ENCODE measurements around the gene EVL.

Gene EVL

DNA sequence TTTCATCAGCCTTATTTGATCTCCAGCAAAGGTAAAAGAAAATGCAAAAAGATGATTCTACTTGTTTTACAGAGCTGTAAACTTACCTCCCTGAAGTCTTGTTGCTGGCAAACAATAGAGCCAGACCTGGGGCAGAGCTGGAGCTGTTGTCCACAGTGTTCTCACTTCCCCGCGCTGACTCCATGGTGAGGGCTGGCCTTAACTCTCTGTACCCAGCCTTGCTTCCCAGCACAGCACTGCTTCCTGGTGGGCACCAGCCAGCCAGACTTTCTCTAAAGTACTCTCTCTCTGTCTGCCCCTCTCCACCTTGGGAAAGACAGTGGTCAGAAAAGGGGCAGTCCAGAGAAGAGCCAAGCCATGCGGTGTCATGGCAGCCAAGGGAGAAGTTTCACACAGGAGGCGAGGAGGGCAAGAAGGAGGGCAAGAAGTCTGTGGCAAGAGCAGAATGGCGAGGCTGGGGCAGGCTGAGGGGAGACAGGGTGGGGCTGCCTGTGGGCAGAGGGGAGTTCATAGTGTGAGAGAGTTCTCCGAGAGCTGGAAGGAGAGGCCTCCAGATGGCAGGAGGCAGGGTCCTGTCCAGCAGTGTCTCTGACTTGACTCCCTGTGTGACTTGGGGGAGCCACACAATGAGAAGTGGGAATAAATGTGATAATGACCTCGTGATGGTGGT is 9.3 kb downstream of the EVL start:
- TF ChIP-seq, protein P1, sequence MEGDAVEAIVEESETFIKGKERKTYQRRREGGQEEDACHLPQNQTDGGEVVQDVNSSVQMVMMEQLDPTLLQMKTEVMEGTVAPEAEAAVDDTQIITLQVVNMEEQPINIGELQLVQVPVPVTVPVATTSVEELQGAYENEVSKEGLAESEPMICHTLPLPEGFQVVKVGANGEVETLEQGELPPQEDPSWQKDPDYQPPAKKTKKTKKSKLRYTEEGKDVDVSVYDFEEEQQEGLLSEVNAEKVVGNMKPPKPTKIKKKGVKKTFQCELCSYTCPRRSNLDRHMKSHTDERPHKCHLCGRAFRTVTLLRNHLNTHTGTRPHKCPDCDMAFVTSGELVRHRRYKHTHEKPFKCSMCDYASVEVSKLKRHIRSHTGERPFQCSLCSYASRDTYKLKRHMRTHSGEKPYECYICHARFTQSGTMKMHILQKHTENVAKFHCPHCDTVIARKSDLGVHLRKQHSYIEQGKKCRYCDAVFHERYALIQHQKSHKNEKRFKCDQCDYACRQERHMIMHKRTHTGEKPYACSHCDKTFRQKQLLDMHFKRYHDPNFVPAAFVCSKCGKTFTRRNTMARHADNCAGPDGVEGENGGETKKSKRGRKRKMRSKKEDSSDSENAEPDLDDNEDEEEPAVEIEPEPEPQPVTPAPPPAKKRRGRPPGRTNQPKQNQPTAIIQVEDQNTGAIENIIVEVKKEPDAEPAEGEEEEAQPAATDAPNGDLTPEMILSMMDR (conservative IDR thresholded peaks at IDR 0.05): no peak
- peak overlapping the region; percentile 29; the same call in 1 of the 2 replicates for H3K27ac ChIP-seq

DNA sequence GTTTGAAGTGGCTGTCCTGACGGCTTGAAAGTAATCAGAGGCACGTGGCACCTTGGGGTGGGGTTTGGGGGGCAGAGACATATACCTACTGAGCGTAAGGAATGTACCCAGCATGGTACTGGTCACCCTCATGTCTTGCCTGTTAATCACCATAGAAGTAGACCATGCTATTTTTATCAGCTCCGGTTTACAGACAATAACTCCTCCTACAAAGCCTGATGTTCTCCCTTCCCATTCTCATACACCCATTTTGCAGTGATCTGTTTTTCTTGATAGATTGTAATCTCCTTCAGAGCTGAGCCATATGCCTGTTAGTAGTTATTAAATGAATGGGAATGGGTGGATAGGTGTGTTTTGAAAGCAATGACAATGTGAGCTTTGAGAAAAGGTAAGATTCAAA is 10.5 kb downstream of the EVL start:
- no peak overlapping the region; the same call in 1 of the 2 replicates for H3K27ac ChIP-seq
- TF ChIP-seq, protein P1 (conservative IDR thresholded peaks at IDR 0.05): no peak

DNA sequence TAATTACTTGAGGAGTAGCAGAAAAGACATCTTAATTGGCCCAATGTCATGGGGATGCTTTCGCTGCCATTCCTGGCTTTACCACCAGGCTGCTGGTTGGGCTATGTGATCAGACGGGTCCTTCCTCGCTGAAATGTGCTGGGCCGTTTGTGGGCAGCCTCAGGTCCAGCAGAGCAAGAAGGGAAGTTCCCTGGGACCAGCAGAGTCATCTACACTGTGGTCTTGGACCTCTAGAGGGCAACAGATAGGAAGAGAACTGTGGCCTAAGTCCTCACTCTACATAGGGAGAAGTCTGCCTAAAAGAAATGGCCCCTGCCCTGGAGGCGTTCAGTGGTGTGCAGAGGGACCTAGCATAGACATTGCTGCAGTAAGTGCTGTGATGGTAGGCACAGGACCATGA is 10.9 kb downstream of the EVL start:
- TF ChIP-seq, protein P1 (conservative IDR thresholded peaks at IDR 0.05): no peak
- H3K27ac ChIP-seq: no peak overlapping the region

DNA sequence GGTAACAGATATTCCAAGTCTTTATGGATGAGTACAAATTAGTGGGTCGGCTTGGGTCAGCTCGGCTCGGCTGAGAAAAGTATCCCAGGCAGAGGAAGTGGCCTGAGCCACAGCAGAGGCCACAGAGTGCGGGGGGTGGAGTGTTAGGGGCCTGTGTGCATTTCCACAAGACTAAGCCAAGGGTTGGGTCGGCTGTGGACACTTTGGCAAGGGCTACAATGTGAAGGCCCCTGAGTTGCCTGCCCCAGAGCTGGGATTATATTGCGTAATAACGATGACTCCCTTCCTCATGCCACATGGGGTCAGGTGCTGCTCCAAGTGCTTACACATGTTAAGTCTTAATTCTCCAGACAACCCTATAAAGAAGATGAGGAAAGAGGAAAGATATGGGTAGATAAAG is 11.4 kb downstream of the EVL start:
- TF ChIP-seq, protein P1 (conservative IDR thresholded peaks at IDR 0.05): no peak
- no peak overlapping the region for H3K27ac ChIP-seq

DNA sequence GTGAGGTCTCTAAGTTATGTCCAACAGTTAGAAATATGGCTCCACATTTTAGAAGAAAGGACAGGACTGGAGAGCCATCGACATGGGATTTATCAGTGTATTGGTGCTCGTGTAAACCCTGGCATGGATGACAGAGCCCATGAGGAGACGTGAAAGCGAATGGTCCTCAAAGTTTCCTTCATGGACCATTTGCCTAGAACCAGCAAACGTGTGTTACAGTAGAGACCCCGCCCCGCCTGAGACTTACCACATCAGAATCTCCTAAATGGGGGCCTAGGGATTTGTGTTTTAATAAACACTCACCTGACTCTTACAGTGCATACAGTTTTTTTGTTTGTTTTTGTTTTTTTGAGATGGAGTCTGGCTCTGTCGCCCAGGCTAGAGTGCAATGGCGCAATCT is 12.2 kb downstream of the EVL start:
- no peak overlapping the region for H3K27ac ChIP-seq
- TF ChIP-seq, protein P1 (conservative IDR thresholded peaks at IDR 0.05): no peak

GRCh38 chr14:100078216-100078803 is 13.1 kb downstream of the EVL start:
- TF ChIP-seq, protein P1 (conservative IDR thresholded peaks at IDR 0.05): no peak
- no peak overlapping the region for H3K27ac ChIP-seq

DNA sequence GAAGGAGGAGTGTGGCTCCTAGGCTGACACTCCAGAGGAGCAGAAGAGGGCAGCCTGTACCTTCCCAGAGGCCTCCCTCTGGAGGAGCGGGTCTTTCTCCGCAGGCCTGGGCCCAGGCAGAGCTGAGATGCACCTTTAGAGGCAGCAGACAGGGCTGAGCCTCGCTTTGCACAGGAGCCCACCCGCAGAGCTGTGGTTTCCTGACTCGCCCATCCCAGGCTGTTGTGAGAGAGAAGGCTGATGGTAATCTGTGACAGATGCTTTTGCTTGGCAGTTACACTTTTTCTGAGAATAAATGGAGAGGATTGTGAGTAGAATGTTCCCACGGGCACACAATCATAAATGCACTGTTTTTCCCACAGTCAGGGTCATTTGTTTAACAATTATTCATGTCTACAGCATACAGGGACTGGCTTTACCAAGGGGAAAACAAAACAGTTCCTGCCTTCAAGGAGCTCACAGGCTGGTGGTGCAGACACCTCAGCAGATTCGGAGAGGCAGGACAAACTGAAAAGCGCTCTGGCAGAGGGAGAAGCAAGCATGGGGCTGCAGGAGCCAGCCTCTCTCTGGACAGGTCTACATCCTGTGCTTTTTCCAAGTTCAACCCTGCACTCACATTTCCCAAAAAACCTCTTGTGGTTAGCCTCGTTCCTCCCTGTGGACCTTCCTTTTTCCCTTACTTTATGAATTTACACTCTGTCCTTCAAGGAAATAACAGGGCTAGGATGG is 13.9 kb downstream of the EVL start:
- TF ChIP-seq, protein P1 (conservative IDR thresholded peaks at IDR 0.05): no peak
- H3K27ac ChIP-seq: no peak overlapping the region

All from VCaP (cell line).